Measurements from ENCODE around the gene MAP3K4. TPM values are rescaled to one million over a fixed set of nuclear protein-coding genes. Genes with fewer than 3 reads are reported as not detected.

The MAP3K4 gene
- polyA plus RNA-seq, 1 donor from 2014 or later: 31.0 TPM

DNA sequence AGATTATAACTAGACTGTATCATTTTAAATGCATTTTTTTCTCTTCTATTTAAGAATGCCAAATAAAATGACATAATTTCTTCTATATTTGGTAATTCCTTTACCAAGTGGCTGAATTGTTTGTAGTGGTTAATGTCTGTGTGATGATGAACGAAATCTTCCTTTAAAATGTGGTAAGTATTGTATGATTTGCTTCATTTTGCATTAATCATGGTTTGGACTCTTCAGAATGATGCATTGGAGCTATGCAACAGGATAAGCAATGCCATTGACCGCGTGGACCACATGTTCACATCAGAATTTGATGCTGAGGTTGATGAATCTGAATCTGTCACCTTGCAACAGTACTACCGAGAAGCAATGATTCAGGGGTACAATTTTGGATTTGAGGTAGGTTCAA lies 99.6 kb downstream of the MAP3K4 start:
- Histone ChIP-seq H3K4me3 (ENCODE audit: low read length) (no peak overlapping the region), H4K20me1 (ENCODE audit: insufficient read depth) (no peaks in the 10 kb centered on the region), H3K79me2 (replicated peaks; ENCODE audit: insufficient read depth, low read length) (no peaks in the 10 kb centered on the region), H3K27me3 (ENCODE audit: insufficient read depth, low read depth, low read length) (no peaks in the 10 kb centered on the region), H3K9ac (ENCODE audit: low read length) (no peak overlapping the region), H3K36me3 (ENCODE audit: insufficient read depth, low read length) (no peaks in the 10 kb centered on the region), H3K4me2 (ENCODE audit: low read length) (no peak overlapping the region), H3K9me3 (ENCODE audit: low read length) (no peaks in the 10 kb centered on the region), H3K27ac (ENCODE audit: low read length) (no peak overlapping the region), H3K9me2 (ENCODE audit: insufficient read depth, low read length) (no peaks in the 10 kb centered on the region), H2AFZ (ENCODE audit: low read depth, low read length) (no peak overlapping the region), H3F3A (ENCODE audit: insufficient read depth, low read length, poor library complexity, severe bottlenecking) (no peaks in the 10 kb centered on the region)
- TF ChIP-seq, protein P1, sequence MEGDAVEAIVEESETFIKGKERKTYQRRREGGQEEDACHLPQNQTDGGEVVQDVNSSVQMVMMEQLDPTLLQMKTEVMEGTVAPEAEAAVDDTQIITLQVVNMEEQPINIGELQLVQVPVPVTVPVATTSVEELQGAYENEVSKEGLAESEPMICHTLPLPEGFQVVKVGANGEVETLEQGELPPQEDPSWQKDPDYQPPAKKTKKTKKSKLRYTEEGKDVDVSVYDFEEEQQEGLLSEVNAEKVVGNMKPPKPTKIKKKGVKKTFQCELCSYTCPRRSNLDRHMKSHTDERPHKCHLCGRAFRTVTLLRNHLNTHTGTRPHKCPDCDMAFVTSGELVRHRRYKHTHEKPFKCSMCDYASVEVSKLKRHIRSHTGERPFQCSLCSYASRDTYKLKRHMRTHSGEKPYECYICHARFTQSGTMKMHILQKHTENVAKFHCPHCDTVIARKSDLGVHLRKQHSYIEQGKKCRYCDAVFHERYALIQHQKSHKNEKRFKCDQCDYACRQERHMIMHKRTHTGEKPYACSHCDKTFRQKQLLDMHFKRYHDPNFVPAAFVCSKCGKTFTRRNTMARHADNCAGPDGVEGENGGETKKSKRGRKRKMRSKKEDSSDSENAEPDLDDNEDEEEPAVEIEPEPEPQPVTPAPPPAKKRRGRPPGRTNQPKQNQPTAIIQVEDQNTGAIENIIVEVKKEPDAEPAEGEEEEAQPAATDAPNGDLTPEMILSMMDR (IDR thresholded peaks at IDR 0.05; ENCODE audit: poor library complexity, severe bottlenecking): no peak
- TF ChIP-seq, protein P2, sequence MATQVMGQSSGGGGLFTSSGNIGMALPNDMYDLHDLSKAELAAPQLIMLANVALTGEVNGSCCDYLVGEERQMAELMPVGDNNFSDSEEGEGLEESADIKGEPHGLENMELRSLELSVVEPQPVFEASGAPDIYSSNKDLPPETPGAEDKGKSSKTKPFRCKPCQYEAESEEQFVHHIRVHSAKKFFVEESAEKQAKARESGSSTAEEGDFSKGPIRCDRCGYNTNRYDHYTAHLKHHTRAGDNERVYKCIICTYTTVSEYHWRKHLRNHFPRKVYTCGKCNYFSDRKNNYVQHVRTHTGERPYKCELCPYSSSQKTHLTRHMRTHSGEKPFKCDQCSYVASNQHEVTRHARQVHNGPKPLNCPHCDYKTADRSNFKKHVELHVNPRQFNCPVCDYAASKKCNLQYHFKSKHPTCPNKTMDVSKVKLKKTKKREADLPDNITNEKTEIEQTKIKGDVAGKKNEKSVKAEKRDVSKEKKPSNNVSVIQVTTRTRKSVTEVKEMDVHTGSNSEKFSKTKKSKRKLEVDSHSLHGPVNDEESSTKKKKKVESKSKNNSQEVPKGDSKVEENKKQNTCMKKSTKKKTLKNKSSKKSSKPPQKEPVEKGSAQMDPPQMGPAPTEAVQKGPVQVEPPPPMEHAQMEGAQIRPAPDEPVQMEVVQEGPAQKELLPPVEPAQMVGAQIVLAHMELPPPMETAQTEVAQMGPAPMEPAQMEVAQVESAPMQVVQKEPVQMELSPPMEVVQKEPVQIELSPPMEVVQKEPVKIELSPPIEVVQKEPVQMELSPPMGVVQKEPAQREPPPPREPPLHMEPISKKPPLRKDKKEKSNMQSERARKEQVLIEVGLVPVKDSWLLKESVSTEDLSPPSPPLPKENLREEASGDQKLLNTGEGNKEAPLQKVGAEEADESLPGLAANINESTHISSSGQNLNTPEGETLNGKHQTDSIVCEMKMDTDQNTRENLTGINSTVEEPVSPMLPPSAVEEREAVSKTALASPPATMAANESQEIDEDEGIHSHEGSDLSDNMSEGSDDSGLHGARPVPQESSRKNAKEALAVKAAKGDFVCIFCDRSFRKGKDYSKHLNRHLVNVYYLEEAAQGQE (IDR thresholded peaks at IDR 0.05; ENCODE audit: borderline replicate concordance): no peak
- TF ChIP-seq EZH2 (IDR thresholded peaks at IDR 0.05; ENCODE audit: borderline replicate concordance, insufficient read depth, low read length, poor library complexity, severe bottlenecking) (no peak), SMC3 (conservative IDR thresholded peaks at IDR 0.05; ENCODE audit: poor library complexity) (no peak), EP300 (conservative IDR thresholded peaks at IDR 0.05; ENCODE audit: poor library complexity, severe bottlenecking) (no peak)

DNA sequence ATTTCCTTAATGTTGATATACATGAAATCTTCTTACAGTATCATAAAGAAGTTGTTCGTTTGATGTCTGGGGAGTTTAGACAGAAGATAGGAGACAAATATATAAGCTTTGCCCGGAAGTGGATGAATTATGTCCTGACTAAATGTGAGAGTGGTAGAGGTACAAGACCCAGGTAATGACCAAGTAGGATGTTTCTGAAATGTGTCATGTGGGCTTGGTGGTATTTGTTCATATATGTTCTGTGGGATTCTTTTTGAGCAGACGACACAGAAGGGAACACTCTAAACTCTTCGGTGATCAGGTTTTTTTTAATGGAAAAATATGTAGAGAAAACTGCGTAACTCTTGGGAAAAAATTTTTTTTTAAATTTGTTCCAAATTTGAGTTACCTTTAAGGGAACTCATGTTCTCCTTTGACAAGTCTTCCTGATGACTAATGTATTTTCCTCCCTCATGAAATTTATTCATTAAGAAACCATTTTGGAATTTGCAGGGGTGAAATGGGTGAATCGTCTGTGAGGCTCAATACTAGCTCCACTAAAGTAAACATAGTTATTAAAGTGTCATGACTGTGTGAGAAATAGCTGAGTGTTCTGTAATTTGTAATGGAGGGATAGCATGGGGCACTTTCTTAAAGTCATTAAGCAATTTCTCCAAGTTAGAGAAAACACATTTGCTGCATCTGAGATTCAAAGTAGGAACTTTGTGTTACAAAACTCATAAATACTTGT lies 100.6 kb downstream of the MAP3K4 start:
- Histone ChIP-seq H4K20me1 (ENCODE audit: insufficient read depth) (no peaks in the 10 kb centered on the region), H3K9ac (ENCODE audit: low read length) (no peak overlapping the region), H2AFZ (ENCODE audit: low read depth, low read length) (no peak overlapping the region), H3K4me3 (ENCODE audit: low read length) (no peak overlapping the region), H3K27ac (ENCODE audit: low read length) (no peak overlapping the region), H3K4me2 (ENCODE audit: low read length) (no peak overlapping the region), H3K9me3 (ENCODE audit: low read length) (no peaks in the 10 kb centered on the region), H3K36me3 (ENCODE audit: insufficient read depth, low read length) (peaks cover 3% of the 10 kb centered on the region), H3K27me3 (ENCODE audit: insufficient read depth, low read depth, low read length) (no peaks in the 10 kb centered on the region), H3K79me2 (replicated peaks; ENCODE audit: insufficient read depth, low read length) (no peaks in the 10 kb centered on the region), H3F3A (ENCODE audit: insufficient read depth, low read length, poor library complexity, severe bottlenecking) (no peaks in the 10 kb centered on the region), H3K9me2 (ENCODE audit: insufficient read depth, low read length) (no peaks in the 10 kb centered on the region)
- no peak for TF ChIP-seq RAD21 (conservative IDR thresholded peaks at IDR 0.05)
- no peak for TF ChIP-seq EP300 (conservative IDR thresholded peaks at IDR 0.05; ENCODE audit: poor library complexity, severe bottlenecking)
- TF ChIP-seq POLR2AphosphoS5 (IDR thresholded peaks at IDR 0.05): no peak
- TF ChIP-seq, protein P2 (IDR thresholded peaks at IDR 0.05; ENCODE audit: borderline replicate concordance): no peak
- TF ChIP-seq, protein P1 (IDR thresholded peaks at IDR 0.05; ENCODE audit: poor library complexity, severe bottlenecking): no peak
- TF ChIP-seq EZH2 (IDR thresholded peaks at IDR 0.05; ENCODE audit: borderline replicate concordance, insufficient read depth, low read length, poor library complexity, severe bottlenecking): no peak
- no peak for TF ChIP-seq TAF1 (IDR thresholded peaks at IDR 0.05; ENCODE audit: low read depth)
